Fibroblast of upper back skin (primary cell): ENCODE data around the gene TUBGCP5.
"Not testable (repeated sequence)": the region's sequence is repeated elsewhere in the genome, so short reads cannot be mapped to it uniquely, and the experiment has no call there.

ENCODE experiments used
- DNase-seq: peaks from one replicate; pipeline ENCODE4 v3.0.0-alpha.2; 2013

Gene TUBGCP5

GRCh38 chr15:23039143-23039916, at the start of gene TUBGCP5:
TUBGCP5 (minus strand) TSS chr15:23039569; CDS start chr15:23039543, 26 bp downstream.
- DNase-seq = peak; percentile 98

DNA sequence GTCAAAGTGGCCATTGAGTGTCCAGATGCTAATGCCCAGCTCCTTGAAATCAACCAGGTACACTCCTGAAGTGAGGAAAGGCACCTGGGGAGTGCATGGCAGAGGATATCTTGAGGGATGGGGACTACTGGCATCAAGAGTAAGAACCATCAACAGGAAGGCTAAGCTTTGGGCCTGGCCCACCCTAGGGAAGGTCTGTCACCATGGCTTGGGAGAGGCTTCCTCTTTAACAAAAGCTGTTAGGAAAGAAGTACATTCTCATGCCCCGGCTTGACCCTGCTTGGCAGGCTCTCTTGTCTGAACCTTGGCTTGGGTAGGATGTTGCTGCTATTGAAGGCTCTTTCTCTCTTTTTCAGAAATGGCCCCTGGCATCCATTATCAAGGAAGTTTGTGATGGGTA, 43.7 kb upstream of the TUBGCP5 start:
- DNase-seq = no peak

- DNase-seq = not testable (repeated sequence)
These were observed 42.8 kb upstream of the TUBGCP5 start for GRCh38 chr15:23081996-23082737.

GRCh38 chr15:23081271-23081670, 41.9 kb upstream of the TUBGCP5 start:
- no peak for DNase-seq

DNA sequence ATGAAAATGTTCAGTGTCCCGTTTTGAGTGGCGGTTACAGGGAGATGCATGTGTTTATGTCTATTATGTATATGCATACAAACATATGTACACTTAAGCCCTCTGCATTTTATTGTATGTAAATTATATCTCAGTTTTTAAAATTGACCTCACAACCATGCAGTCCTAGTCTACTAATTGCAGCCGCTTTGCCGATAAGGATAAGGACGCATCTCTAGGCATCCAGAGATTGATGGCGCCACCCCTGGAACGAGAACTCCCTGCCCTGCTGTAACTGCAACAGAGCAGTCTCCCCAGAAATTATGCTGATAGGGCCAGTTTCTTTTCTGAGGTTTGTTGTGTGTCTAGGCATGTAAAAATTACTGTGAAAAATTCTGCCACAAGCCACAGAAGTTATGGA, 40.4 kb upstream of the TUBGCP5 start:
- DNase-seq = no peak

DNA sequence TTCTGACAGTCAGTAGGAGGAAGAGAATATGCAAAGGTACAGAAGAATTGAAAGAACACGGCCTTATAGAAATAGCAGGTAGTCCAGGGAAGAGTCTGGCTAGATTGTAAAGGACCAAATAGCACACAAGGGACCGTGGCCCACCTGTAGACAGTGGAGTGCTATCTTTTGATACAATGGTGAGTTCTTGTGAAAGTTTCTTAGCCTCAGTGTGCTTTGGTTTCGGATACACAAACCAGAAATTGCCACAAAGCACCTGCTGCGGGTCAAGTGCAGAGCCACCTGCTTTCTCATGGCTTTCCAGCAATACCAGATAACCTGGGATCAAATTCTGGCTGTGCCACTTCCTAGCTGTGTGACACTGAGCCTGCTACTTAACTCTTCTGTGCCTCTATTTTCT, 36.6 kb upstream of the TUBGCP5 start:
- DNase-seq = no peak

- DNase-seq = peak; percentile 1
These were observed 35.3 kb upstream of the TUBGCP5 start for GRCh38 chr15:23074684-23075083.

GRCh38 chr15:23073890-23074646, 34.7 kb upstream of the TUBGCP5 start:
- DNase-seq = no peak

DNA sequence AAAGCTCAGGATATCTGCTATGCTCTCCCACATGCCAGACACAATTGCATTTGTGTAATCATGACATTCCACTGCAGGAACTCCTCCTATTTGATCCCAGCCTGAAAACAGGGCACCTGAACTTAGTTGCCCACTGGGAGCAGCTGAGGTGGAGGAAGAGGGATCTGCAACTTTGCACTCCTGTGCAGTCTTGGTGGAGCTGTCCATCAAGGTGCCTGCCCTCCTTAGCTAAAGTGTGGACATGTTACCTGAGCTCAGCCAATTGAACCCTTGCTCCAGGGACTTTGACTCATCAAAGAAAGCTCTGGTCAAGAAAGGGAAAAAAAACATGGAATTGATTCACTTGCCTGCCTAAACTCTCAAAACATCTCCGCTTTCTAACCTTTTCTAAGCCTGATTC, 33.3 kb upstream of the TUBGCP5 start:
- DNase-seq = no peak

GRCh38 chr15:23069496-23070166, 30.3 kb upstream of the TUBGCP5 start:
- DNase-seq = no peak

- no peak for DNase-seq
These were observed 28.0 kb upstream of the TUBGCP5 start for GRCh38 chr15:23067416-23067815.

GRCh38 chr15:23065836-23066235, 26.5 kb upstream of the TUBGCP5 start:
- no peak for DNase-seq

GRCh38 chr15:23064156-23064555, 24.8 kb upstream of the TUBGCP5 start:
- DNase-seq = no peak

DNA sequence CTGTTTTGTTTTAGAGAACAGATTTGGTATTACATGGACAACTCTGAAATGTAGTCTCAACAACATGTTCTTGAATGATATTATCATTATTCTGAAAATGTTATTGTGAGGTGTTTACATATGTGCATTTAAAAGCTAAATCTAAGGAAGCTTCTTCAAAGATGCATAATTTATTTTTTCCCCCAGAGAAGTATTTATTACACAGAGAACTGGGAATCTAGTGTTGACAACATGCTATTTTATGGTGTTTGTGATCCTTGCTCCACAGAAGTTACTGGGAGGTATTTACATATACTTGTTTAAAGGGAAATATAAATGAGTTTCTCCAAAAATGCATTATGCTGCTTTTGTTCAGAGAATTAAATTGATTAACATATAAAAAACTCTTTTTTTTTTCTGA, 18.3 kb upstream of the TUBGCP5 start:
- no peak for DNase-seq

- DNase-seq = no peak
These were observed 15.9 kb upstream of the TUBGCP5 start for GRCh38 chr15:23055316-23055715.

DNA sequence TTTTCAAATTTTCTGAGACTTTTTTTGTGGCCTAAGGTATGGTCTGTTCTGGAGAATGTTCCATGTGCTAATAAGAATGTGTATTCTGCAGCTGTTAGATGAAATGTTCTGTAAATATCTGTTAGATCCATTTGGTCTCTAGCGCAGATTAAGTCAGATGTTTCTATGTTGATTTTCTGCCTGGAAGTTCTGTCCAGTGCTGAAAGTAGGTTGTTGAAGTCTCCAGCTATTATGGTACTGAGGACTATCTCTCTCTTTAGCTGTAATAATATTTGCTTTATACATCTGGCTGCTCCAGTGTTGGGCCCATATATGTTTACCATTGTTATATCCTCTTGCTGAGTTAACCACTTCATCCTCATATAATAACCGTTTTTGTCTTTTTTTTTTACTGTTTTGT, 13.2 kb upstream of the TUBGCP5 start:
- DNase-seq = no peak

DNA sequence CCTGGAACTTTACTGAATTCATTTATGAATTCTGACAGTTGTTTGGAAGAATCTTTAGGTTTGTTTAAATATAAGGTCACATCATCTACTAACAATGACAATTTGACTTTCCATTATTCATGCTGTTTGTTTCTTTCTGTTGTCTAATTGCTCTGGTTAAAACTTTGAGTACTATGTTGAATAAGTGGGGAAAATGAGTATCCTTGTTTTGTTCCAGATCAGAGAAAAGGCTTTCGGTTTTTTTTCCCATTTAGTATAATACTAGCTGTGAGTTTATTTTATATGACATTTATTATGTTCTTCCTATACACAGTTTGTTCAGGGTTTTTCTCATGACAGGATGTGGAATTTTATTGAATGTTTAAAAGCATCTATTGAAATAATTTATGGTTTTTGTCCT, 11.3 kb upstream of the TUBGCP5 start:
- no peak for DNase-seq

DNA sequence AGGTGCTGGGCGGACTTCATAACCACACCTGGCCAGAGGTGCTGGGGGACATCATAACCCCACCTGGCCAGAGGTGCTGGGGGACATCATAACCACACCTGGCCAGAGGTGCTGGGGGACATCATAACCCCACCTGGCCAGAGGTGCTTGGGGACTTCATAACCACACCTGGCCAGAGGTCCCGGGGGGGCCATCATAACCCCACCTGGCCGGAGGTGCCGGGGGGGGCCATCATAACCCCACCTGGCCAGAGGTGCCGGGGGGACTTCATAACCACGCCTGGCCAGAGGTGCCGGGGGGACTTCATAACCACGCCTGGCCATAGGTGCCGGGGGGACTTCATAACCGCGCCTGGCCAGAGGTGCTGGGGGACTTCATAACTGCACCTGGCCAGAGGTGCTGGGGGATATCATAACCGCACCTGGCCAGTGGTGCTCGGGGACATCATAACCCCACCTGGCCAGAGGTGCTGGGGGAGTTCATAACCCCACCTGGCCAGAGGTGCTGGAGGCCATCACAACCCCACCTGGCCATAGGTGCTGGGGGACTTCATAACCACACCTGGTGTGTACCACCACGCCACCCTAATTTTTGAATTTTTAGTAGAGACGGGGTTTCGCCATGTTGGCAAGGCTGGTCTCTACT, 10.7 kb upstream of the TUBGCP5 start:
- DNase-seq = no peak

DNA sequence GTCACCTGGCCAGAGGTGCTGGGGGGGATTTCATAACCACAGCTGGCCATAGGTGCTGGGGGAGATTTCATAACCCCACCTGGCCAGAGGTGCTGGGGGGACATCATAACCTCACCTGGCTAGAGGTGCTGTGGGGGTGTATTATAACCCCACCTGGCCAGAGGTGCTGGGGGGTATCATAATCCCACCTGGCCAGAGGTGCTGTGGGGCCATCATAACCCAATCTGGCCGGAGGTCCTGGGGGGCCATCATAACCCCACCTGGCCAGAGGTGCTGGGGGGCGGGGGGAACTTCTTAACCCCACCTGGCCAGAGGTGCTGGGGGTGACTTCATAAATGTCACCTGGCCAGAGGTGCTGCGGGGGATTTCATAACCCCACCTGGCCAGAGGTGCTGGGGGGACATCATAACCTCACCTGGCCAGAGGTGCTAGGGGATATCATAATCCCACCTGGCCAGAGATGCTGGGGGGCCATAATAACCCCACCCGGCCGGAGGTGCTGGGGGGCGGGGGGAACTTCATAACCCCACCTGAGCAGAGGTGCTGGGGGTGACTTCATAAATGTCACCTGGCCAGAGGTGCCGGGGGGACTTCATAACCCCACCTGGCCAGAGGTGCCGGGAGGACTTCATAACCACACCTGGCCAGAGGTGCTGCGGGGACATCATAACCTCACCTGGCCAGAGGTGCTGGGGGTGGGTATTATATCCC, 9.4 kb upstream of the TUBGCP5 start:
- DNase-seq = not testable (repeated sequence)

- DNase-seq = not testable (repeated sequence)
These were observed 4.6 kb upstream of the TUBGCP5 start for GRCh38 chr15:23043987-23044386.

DNA sequence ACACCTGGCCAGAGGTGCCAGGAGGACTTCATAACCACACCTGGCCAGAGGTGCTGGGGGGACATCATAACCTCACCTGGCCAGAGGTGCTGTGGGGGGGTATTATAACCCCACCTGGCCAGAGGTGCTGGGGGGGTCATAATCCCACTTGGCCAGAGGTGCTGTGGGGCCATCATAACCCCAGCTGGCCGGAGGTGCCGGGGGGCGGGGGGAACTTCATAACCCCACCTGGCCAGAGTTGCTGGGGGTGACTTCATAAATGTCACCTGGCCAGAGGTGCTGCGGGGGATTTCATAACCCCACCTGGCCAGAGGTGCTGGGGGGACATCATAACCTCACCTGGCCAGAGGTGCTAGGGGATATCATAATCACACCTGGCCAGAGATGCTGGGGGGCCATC, 4.2 kb upstream of the TUBGCP5 start:
- DNase-seq = not testable (repeated sequence)

DNA sequence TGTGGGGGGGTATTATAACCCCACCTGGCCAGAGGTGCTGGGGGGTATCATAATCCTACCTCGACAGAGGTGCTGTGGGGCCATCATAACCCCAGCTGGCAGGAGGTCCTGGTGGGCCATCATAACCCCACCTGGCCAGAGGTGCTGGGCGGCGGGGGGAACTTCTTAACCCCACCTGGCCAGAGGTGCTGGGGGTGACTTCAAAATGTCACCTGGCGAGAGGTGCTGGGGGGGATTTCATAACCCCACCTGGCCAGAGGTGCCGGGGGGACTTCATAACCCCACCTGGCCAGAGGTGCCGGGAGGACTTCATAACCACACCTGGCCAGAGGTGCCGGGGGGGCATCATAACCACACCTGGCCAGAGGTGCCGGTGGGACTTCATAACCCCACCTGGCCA, 2.4 kb upstream of the TUBGCP5 start:
- not testable (repeated sequence) for DNase-seq
